B cell (primary cell): ENCODE measurements around the gene NFIC.

Source experiments
- CTCF ChIP-seq: fragments of 200-600 bp; IDR thresholded peaks from one replicate; pipeline ENCODE4 v1.8.0; 2022; ENCODE audit warnings: antibody characterized with exemption, mild to moderate bottlenecking
- EZH2 ChIP-seq: IDR thresholded peaks from 2 replicates; pipeline ENCODE4 v1.6.1; 2012; ENCODE audit warnings: borderline replicate concordance, low read depth, mild to moderate bottlenecking, moderate library complexity, low read length; ENCODE audit not compliant: insufficient read depth, poor library complexity, severe bottlenecking

GRCh38 chr19:3440082-3440481, 73.7 kb downstream of the NFIC start:
- TF ChIP-seq CTCF (peak; percentile 57), EZH2 (no peak)
